AG04449 (cell line): Measurements from ENCODE around the gene ZNF592.

Source experiments
- CTCF ChIA-PET: fragments of 350-600 bp; formaldehyde crosslinking; extraction: SDS; loops from one replicate; lab custom pipeline; 2021; ENCODE audit warnings: antibody characterized with exemption; lab: Yijun Ruan, JAX
- POLR2A ChIA-PET: fragments of 400-600, 350-600 bp; formaldehyde crosslinking; extraction: SDS; loops from one replicate; lab custom pipeline; 2020; ENCODE audit warnings: antibody characterized with exemption, inconsistent platforms; lab: Yijun Ruan, JAX
- DNase-seq: peaks from one replicate; pipeline ENCODE4 v3.0.0-alpha.2; 2010; ENCODE audit warnings: low read depth, low spot score
- H3K4me3 ChIP-seq: 2 replicates; pipeline ENCODE4 v1.5.1; 2011; ENCODE audit warnings: low read depth, mild to moderate bottlenecking, control low read depth, low read length
- TF ChIP-seq, protein P1 (sequence below): IDR thresholded peaks from one replicate; pipeline ENCODE4 v1.5.1; 2011; ENCODE audit warnings: mild to moderate bottlenecking, moderate library complexity, low read length, control low read depth, inconsistent platforms; ENCODE audit not compliant: insufficient read depth; ENCODE audit errors: missing control alignments

Gene ZNF592

GRCh38 chr15:84737005-84737404 lies 11.4 kb upstream of the ZNF592 start:
- CTCF ChIA-PET, result interaction anchor here (1.1 kb wide), 1 partner anchor 7 kb away, joined by 4 read pairs; no protein-coding TSS in a partner anchor
- TF ChIP-seq, protein P1, sequence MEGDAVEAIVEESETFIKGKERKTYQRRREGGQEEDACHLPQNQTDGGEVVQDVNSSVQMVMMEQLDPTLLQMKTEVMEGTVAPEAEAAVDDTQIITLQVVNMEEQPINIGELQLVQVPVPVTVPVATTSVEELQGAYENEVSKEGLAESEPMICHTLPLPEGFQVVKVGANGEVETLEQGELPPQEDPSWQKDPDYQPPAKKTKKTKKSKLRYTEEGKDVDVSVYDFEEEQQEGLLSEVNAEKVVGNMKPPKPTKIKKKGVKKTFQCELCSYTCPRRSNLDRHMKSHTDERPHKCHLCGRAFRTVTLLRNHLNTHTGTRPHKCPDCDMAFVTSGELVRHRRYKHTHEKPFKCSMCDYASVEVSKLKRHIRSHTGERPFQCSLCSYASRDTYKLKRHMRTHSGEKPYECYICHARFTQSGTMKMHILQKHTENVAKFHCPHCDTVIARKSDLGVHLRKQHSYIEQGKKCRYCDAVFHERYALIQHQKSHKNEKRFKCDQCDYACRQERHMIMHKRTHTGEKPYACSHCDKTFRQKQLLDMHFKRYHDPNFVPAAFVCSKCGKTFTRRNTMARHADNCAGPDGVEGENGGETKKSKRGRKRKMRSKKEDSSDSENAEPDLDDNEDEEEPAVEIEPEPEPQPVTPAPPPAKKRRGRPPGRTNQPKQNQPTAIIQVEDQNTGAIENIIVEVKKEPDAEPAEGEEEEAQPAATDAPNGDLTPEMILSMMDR, result no peak
- H3K4me3 ChIP-seq, result no peak overlapping the region
- DNase-seq, result no peak
- POLR2A ChIA-PET, result no interaction called here

DNA sequence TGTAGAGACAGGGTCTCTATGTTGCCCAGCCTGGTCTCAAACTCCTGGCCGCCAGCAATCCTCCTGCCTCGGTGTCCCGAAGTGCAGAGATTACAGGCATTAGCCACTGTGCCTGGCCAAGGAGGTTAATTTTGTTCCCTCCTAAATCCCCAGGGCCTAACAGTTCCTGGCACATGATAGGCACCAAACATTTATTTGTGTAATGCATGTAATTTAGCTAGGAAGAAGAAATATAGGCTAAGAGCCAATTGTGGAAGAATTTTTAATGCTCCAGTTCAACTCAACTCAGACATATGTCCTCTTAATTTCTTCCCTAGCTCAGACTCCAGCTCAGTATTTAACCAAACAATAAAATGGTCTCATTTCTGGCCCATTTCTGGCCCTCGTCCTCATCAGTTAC lies 7.7 kb upstream of the ZNF592 start:
- TF ChIP-seq, protein P1, result no peak
- ChIA-PET CTCF (no interaction called here), POLR2A (no interaction called here)
- no peak overlapping the region for H3K4me3 ChIP-seq
- DNase-seq, result no peak

GRCh38 chr15:84741121-84741520 lies 7.3 kb upstream of the ZNF592 start:
- TF ChIP-seq, protein P1, result no peak
- DNase-seq, result no peak
- H3K4me3 ChIP-seq, result no peak overlapping the region
- CTCF ChIA-PET, result no interaction called here
- POLR2A ChIA-PET, result no interaction called here

DNA sequence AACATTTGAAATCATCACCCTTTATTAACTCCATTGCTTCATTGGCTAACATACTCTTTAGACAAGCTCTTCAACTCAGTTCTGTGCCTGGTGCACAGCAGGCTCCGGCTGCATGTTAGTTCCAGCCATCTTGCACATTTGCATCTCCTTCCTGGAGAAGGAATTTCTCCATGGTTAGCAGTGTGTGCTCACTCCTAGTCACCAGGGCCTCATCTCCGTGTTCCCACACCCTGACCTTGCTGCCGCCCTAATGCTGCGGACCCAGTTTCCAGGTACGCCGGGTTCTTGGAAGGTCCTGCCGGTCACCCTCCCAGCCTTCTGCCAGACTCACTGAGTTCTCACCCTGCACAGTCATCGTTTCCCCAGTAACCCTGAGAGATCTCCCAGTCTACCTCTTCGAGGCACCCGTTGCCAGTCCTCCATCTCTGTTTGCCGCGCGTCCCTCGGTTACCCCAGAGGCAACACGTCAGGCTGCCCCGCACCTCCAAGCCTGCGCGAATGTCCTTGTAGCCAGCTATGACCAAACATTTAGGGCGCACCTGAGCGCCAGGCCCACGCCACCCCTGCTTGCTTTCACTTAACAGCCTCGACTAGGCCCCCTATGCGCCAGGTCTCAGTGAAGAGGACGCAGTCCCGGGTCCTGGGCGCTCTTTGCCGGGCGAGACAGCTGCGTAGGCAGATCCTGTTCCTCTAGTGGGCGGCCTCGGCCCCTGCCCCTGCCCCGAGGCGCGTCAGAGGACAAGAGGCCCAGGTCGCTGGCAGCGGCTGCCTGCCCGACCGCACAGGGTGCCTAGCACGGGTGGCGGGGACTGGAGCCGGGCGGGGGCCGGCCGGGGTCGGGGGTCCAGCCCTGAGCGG lies 747 bp upstream of the ZNF592 start:
- CTCF ChIA-PET, result interaction anchor here (1.0 to 2.7 kb wide), 3 partner anchors 11 to 93 kb away, joined by 3 to 10 read pairs (median 4); partner anchors contain the start of gene WDR73
- DNase-seq, result no peak
- TF ChIP-seq, protein P1, result peak; percentile 10
- POLR2A ChIA-PET, result interaction anchor here (0.8 to 1.5 kb wide), 2 partner anchors 32 kb away, joined by 3 to 6 read pairs; partner anchors contain the start of gene SEC11A
- peak overlapping the region; percentile 69 for H3K4me3 ChIP-seq

GRCh38 chr15:84749111-84749991 lies 959 bp downstream of the ZNF592 start:
- DNase-seq, result no peak
- peak overlapping the region; percentile 93 for H3K4me3 ChIP-seq
- ChIA-PET CTCF (interaction anchor here (0.8 to 2.7 kb wide), 5 partner anchors 12 to 179 kb away, joined by 3 to 10 read pairs (median 3); partner anchors contain the start of gene WDR73), POLR2A (interaction anchor here (1.1 kb wide), 1 partner anchor 33 kb away, joined by 3 read pairs; no protein-coding TSS in a partner anchor)
- TF ChIP-seq, protein P1, result peak; percentile 3
